Right lobe of liver (tissue), 6 donors: ENCODE measurements around the gene MAJIN. TPM values are rescaled to one million over a fixed set of nuclear protein-coding genes. Genes with fewer than 3 reads are reported as not detected.

Experiments
- ATAC-seq, 4 donors: fragments of 200-7000 bp; cut with Tn5 transposase; one replicate each; pipeline ENCODE4 v1.9.1; 2020; ENCODE audit warnings: mild to moderate bottlenecking in 4 of 4, moderate library complexity in 4 of 4
- DNase-seq, 3 donors: peaks; one replicate each; pipeline ENCODE4 v3.0.0-alpha.2; 2020
- H3K27ac ChIP-seq, 3 donors: fragments of 200-600 bp; one replicate each; pipeline ENCODE4 v1.8.0; 2022
- H3K27me3 ChIP-seq, 2 donors: fragments of 200-600 bp; one replicate each; pipeline ENCODE4 v1.8.0; 2022
- H3K36me3 ChIP-seq, 4 donors: fragments of 200-600 bp; sonication (generic) in 1 of 4; one replicate each; pipeline versions ENCODE4 v1.5.1 to v1.8.0; 2017 to 2022; ENCODE audit warnings: control low read depth in 1 of 4
- H3K4me1 ChIP-seq, 4 donors: fragments of 200-600 bp; sonication (generic) in 1 of 4; one replicate each; pipeline versions ENCODE4 v1.5.1 to v1.8.0; 2017 to 2022; ENCODE audit warnings: control low read depth in 1 of 4
- H3K4me3 ChIP-seq, 3 donors: fragments of 200-600 bp; one replicate each; pipeline ENCODE4 v1.8.0; 2022
- H3K9me3 ChIP-seq, 4 donors: fragments of 200-600 bp; sonication (generic) in 1 of 4; one replicate each; pipeline versions ENCODE4 v1.5.1 to v1.8.0; 2017 to 2022; ENCODE audit warnings: control low read depth in 1 of 4
- CTCF ChIP-seq, 4 donors: fragments of 200-600 bp in 3 of 4; fragments of 450-650 bp in 1 of 4; IDR thresholded peaks; one replicate each; pipeline versions ENCODE4 v1.5.1 to v1.8.0; 2016 to 2022; ENCODE audit warnings: antibody characterized with exemption in 4 of 4, mild to moderate bottlenecking in 2 of 4
- POLR2A ChIP-seq: fragments of 450-650 bp; IDR thresholded peaks from one replicate; pipeline ENCODE4 v1.6.1; 2017; ENCODE audit warnings: antibody characterized with exemption, mild to moderate bottlenecking
- WGBS: methylation state at CpG from one replicate; pipeline ENCODE4 v1.1.6; 2018; ENCODE audit warnings: low coverage, low lambda C conversion rate; ENCODE audit not compliant: insufficient coverage; ENCODE audit errors: missing lambda C conversion rate; 5-methylcytosine and 5-hydroxymethylcytosine counted together
- intact Hi-C, 2 donors: fragments of 100-400 bp; cut with DNase I; formaldehyde crosslinking; loops; one replicate each; pipeline versions ENCODE4 v1.11.2 to v1.14.1; 2022
- total RNA-seq, 6 experiments: library from RNA; depleted of rRNA in 2 of 6; stranded (reverse); fragments of >200 nt in 2 of 6; fragmentation: NEBNext Ultra II Directional in 3 of 6; extraction: Animal tissue kit (Norgen Biotek cat#: 25700) in 3 of 6; gene quantifications; one replicate each; pipeline versions ENCODE4 v1.1.0 to v1.2.4, GENCODE V29; 2016 to 2023
- donor health status: DM: no; HTN: yes; CAD: no.
- donor health status: DM: no; HTN: no; CAD: no.
- donor health status: DM: no; HTN: no; CAD: no.
- donor health status: DM: no; HTN: yes; CAD: no.
- donor health status: DM: no; HTN: yes; CAD: no.

The MAJIN gene
- total RNA-seq, 6 experiments from 2014 or later = 0.33 to 0.86 TPM; not detected in 4

GRCh38 chr11:64929625-64930024 is 42.3 kb downstream of the MAJIN start:
- 91% methylated on average over 5 of the region's 7 CpGs for WGBS

DNA sequence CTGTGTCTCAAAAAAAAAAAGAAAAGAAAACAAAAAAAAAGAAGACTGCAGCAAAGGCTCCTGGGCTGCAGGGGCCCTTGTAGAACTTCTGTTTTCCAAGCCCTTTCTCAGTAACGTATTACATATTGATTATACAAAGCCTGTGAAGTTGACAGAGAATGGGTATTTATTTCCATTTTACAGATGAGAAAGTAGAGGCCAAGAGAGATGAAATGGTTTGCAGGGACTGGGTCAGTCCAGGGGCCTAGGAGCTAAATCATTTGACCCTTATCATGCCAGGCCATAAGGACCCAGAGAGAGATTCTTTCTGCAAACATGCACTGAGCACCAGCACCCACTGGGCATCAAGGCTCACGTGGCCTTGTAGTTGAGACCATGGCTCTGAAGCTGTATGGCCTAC is 43.0 kb downstream of the MAJIN start:
- no peaks in the 10 kb centered on the region for H3K9me3 ChIP-seq
- TF ChIP-seq CTCF (IDR thresholded peaks at IDR 0.05) (no peak), POLR2A (no peak)
- H3K27ac ChIP-seq = no peak overlapping the region
- no peak overlapping the region for H3K4me3 ChIP-seq
- no peak for DNase-seq
- peaks cover 0 to 7% (median 0%) of the 10 kb centered on the region in 4 donors for H3K4me1 ChIP-seq
- no peak for ATAC-seq
- intact Hi-C loops = loop anchor here in 1 of 2 donors (10.0 kb wide), 1 partner anchor 56 kb away; no protein-coding TSS in a partner anchor
- peaks cover 0 to 38% (median 11%) of the 10 kb centered on the region in 4 donors for H3K36me3 ChIP-seq
- whole genome bisulfite sequencing = 92% methylated on average over 2 of the region's 2 CpGs
- H3K27me3 ChIP-seq = no peaks in the 10 kb centered on the region

More at GRCh38 chr11:64929625-64930024, 42.3 kb downstream of the MAJIN start:
- Histone ChIP-seq H3K4me3 (no peak overlapping the region), H3K36me3 (peaks cover 0 to 38% (median 11%) of the 10 kb centered on the region in 4 donors), H3K4me1 (peaks cover 0 to 7% (median 0%) of the 10 kb centered on the region in 4 donors), H3K27me3 (no peaks in the 10 kb centered on the region), H3K27ac (no peak overlapping the region), H3K9me3 (no peaks in the 10 kb centered on the region)
- intact Hi-C loops = loop anchor here in 1 of 2 donors (10.0 kb wide), 1 partner anchor 55 kb away; no protein-coding TSS in a partner anchor
- no peak for TF ChIP-seq POLR2A
- no peak for TF ChIP-seq CTCF (IDR thresholded peaks at IDR 0.05)
- ATAC-seq = no peak
- DNase-seq = no peak

GRCh38 chr11:64926689-64927088 is 45.2 kb downstream of the MAJIN start:
- no peak overlapping the region for H3K4me3 ChIP-seq
- peak in 1 of 3 donors; percentile 20 for DNase-seq
- WGBS = 100% methylated on average over 1 of the region's 22 CpGs
- no peak overlapping the region for H3K27ac ChIP-seq
- H3K27me3 ChIP-seq = no peaks in the 10 kb centered on the region
- no peak for ATAC-seq
- TF ChIP-seq CTCF (IDR thresholded peaks at IDR 0.05) = no peak
- intact Hi-C loops = loop anchor here in 1 of 2 donors (10.0 kb wide), 1 partner anchor 58 kb away; no protein-coding TSS in a partner anchor
- peaks cover 0 to 17% (median 6%) of the 10 kb centered on the region in 4 donors for H3K36me3 ChIP-seq
- H3K9me3 ChIP-seq = no peaks in the 10 kb centered on the region
- peaks cover 0 to 7% (median 2%) of the 10 kb centered on the region in 4 donors for H3K4me1 ChIP-seq

DNA sequence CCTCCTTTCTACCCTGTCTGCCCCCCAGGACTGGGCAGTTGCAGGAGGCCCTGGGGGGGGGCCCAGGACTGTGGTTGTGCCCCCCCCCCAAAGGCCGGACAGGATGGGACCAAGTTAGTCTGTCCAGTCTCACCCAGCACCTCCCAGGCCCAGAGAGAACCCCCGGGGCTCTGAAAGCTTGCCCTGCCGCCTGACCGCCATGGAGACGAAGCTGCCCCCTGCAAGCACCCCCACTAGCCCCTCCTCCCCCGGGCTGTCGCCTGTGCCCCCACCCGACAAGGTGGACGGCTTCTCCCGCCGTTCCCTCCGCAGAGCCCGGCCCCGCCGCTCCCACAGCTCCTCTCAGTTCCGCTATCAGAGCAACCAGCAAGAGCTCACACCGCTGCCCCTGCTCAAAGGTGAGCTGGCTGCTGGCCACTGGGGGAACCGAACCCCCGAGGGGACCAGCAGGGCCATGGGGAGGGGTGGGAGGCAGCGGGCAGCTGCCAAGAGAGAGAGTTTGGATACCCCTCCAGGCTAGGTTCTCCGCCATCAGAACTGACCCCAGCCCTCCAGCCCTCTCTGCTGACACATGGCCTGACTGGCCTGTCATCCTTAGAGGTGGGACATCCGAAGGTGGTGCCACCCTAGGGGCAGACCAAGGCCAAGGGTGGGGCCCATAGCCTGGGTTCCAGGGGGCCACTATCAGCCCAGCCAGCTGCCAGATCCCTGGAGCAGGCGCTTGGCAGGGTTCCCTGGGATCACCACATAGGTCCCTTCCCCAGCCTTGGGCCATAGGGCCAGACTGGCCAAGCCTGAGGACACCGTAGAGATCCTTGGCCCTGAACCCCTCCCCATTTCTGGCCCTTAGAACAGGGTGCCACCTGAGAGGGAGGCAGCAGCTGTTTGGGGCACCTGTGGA is 46.1 kb downstream of the MAJIN start:
- no CpG with 5 or more reads among the region's 24 CpGs for WGBS
- Histone ChIP-seq H3K36me3 (peaks cover 0 to 8% (median 5%) of the 10 kb centered on the region in 4 donors), H3K27ac (peak overlapping the region in 1 of 3 donors; percentile 94), H3K4me1 (peaks cover 0 to 7% (median 2%) of the 10 kb centered on the region in 4 donors), H3K27me3 (no peaks in the 10 kb centered on the region), H3K4me3 (peak overlapping the region; percentile 79 to 97 (median 89)), H3K9me3 (no peaks in the 10 kb centered on the region)
- ATAC-seq = no peak
- peak in 1 of 3 donors; percentile 52 for DNase-seq
- TF ChIP-seq POLR2A (no peak), CTCF (IDR thresholded peaks at IDR 0.05) (no peak)
- intact Hi-C loops = loop anchor here in 1 of 2 donors (10.0 kb wide), 1 partner anchor 59 kb away; no protein-coding TSS in a partner anchor
